Type B pancreatic cell (in vitro differentiated cells): ENCODE data around the gene GHRL. TPM values are rescaled to one million over a fixed set of nuclear protein-coding genes. Genes with fewer than 3 reads are reported as not detected.

Source experiments
- DNase-seq: peaks from one replicate; pipeline ENCODE4 v3.0.0; 2021; ENCODE audit warnings: mixed read lengths; ENCODE audit not compliant: unreplicated experiment; ENCODE audit errors: extremely low spot score
- H3K27ac Mint-ChIP-seq: 2 replicates; pipeline ENCODE4 v1.8.0; 2021; ENCODE audit warnings: mild to moderate bottlenecking, mixed read lengths
- H3K27me3 Mint-ChIP-seq: 2 replicates; pipeline ENCODE4 v1.8.0; 2021; ENCODE audit warnings: mixed read lengths
- H3K36me3 Mint-ChIP-seq: 2 replicates; pipeline ENCODE4 v1.8.0; 2021; ENCODE audit warnings: mixed read lengths
- H3K4me1 Mint-ChIP-seq: one replicate; pipeline ENCODE4 v1.8.0; 2021; ENCODE audit warnings: mixed read lengths; ENCODE audit not compliant: unreplicated experiment
- H3K4me3 Mint-ChIP-seq: 2 replicates; pipeline ENCODE4 v1.8.0; 2021; ENCODE audit warnings: mild to moderate bottlenecking, mixed read lengths
- H3K9me3 Mint-ChIP-seq: 2 replicates; pipeline ENCODE4 v1.8.0; 2021; ENCODE audit warnings: mixed read lengths
- long read RNA-seq: library from polyadenylated mRNA; unstranded; transcript quantifications from one replicate; pipeline ENCODE4 v2.0.0, GENCODE V29; 2020
- total RNA-seq: library from RNA; stranded (reverse); gene quantifications from 2 replicates; pipeline ENCODE4 v1.2.1, GENCODE V29; 2021; ENCODE audit warnings: low replicate concordance
- TF ChIP-seq, protein P1 (sequence below): fragments of 200-600 bp; sonication (generic); conservative IDR thresholded peaks from 2 replicates; pipeline ENCODE4 v1.5.0; 2021; ENCODE audit warnings: antibody characterized with exemption, mild to moderate bottlenecking

The GHRL gene, protein sequence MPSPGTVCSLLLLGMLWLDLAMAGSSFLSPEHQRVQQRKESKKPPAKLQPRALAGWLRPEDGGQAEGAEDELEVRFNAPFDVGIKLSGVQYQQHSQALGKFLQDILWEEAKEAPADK
- total RNA-seq, result 14.3 and 29.6 TPM in 2 replicates
- long read RNA-seq, partial matches to known transcripts, result 1 of 1 reads
- long read RNA-seq, other reads (novel, unspliced or antisense), result 0 of 1 reads

DNA sequence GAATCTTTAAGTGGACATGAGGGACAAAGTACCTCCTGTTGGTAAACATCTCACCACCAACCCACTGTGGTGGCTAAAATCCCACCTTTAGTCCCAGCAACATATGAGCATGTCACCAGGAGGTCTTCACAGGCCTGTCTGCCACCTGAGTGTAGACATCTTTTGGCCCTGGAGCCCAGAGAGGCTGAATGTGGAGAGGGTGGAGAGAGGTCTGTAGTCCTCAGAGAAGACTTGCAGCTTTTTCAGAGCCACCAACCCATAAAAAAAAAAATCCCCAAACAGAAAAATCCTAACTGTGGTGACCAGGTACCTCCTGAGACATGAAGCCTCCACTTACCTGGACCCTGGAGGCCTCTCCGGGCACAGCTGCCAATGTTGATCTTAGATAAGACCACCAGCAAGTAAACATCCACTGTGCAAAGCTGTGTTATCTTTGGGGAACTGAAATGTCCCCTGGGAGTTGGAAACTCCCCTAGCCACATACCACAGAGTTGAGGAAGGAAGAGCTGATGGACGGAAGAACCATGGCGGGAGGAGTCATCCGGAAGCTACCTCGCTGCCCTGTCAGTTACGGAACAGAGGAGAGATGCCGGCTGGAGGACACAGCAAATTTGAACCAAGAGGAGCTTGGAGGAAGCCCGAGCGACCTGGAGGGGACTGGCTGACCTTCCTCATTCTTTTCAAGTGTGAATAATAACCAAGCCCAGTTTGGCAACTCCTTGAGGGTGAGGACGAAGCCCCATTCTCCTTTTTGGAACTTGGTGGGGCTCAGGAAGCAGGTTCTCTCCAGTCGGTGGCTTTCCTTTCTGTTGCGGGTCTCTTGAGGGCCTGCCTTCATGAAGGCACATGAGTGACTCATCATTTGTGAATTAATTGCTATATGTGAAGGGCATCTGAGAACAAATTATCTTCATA, at the start of gene GHRL:
TSS of gene GHRL (minus strand) at position 443 of the 915 bp plus-strand sequence. CDS start 2,767 bp downstream, outside the sequence.
- no peaks in the 10 kb centered on the region for H3K4me1 Mint-ChIP-seq
- H3K9me3 Mint-ChIP-seq, result no peaks in the 10 kb centered on the region
- TF ChIP-seq, protein P1, sequence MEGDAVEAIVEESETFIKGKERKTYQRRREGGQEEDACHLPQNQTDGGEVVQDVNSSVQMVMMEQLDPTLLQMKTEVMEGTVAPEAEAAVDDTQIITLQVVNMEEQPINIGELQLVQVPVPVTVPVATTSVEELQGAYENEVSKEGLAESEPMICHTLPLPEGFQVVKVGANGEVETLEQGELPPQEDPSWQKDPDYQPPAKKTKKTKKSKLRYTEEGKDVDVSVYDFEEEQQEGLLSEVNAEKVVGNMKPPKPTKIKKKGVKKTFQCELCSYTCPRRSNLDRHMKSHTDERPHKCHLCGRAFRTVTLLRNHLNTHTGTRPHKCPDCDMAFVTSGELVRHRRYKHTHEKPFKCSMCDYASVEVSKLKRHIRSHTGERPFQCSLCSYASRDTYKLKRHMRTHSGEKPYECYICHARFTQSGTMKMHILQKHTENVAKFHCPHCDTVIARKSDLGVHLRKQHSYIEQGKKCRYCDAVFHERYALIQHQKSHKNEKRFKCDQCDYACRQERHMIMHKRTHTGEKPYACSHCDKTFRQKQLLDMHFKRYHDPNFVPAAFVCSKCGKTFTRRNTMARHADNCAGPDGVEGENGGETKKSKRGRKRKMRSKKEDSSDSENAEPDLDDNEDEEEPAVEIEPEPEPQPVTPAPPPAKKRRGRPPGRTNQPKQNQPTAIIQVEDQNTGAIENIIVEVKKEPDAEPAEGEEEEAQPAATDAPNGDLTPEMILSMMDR, result no peak
- no peak within 1 kb of the TSS for H3K4me3 Mint-ChIP-seq
- peak within 1 kb of the TSS; percentile 29 for H3K27ac Mint-ChIP-seq
- H3K36me3 Mint-ChIP-seq, result peaks cover 13% of the 10 kb centered on the region
- H3K27me3 Mint-ChIP-seq, result no peaks in the 10 kb centered on the region
- no peak for DNase-seq

DNA sequence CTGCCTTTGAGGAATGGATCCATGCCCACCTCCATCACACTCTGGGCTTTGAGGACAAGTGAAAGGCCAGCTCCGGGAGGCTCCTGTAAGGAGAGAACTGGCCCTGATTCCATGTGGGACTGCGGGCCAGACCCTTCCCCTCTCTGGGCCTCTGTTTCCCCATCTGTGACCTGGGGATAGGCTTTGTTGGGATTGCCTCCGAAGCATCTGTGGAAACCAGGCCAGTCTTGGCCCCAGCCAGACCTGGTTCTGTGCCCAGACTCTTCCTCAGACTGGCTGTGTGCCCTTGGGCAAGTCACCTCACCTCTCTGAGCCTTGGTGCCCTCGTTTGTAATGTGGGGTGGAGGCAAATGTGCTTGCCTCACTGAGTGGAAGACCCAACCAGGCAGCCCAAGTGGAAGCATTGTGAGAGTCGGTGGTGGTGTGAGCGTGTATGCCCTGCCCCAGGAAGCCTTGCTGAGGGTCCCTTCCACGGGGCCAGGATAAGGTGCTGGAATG, 49.2 kb upstream of the GHRL start:
- DNase-seq, result no peak
- Mint-ChIP-seq H3K4me1 (no peaks in the 10 kb centered on the region), H3K27ac (no peak overlapping the region), H3K9me3 (no peaks in the 10 kb centered on the region), H3K4me3 (no peak overlapping the region), H3K36me3 (no peaks in the 10 kb centered on the region), H3K27me3 (peaks cover 27% of the 10 kb centered on the region)
- TF ChIP-seq, protein P1, result no peak

DNA sequence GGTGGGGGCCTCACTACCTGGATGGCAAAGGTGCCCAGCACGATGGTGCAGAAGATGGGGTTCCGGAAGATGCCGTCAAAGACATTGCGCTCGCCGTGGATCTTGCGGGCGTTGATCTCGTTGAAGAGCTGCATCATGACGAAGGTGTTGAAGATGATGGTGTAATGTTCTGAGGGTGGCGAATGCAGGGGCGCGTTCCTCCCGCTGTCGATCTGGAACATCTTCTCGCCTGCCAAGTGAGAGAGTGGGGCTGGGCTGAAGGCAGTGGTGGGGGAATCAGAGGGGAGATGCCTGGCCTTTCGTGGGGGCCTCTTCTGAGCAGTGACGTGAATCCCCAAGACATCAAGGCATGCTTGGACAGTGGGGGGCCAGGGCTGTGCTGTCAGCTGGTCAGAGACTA, 47.7 kb upstream of the GHRL start:
- no peak overlapping the region for H3K27ac Mint-ChIP-seq
- TF ChIP-seq, protein P1, result no peak
- H3K36me3 Mint-ChIP-seq, result no peaks in the 10 kb centered on the region
- no peaks in the 10 kb centered on the region for H3K9me3 Mint-ChIP-seq
- DNase-seq, result no peak
- no peak overlapping the region for H3K4me3 Mint-ChIP-seq
- H3K27me3 Mint-ChIP-seq, result peaks cover 25% of the 10 kb centered on the region
- no peaks in the 10 kb centered on the region for H3K4me1 Mint-ChIP-seq

DNA sequence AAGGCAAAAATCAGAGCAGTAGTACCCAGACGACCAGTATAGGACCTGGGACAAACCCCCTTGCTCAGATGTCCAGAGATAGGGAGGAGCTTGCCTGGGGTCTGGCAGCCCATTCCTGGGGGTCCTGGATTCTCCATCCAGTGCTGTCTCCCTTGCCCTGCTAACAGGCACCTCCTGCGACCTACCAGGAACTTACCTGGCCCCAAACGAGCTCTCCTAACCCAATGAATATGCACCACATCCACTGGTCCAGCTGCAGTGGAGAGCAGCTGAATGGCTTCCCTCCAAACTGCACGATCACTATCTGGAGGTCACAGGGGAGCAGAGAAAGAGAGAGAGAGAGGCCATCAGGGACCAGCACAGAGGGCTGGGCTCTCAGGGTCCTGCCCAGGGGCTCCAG, 47.3 kb upstream of the GHRL start:
- no peak overlapping the region for H3K27ac Mint-ChIP-seq
- TF ChIP-seq, protein P1, result no peak
- no peaks in the 10 kb centered on the region for H3K36me3 Mint-ChIP-seq

DNA sequence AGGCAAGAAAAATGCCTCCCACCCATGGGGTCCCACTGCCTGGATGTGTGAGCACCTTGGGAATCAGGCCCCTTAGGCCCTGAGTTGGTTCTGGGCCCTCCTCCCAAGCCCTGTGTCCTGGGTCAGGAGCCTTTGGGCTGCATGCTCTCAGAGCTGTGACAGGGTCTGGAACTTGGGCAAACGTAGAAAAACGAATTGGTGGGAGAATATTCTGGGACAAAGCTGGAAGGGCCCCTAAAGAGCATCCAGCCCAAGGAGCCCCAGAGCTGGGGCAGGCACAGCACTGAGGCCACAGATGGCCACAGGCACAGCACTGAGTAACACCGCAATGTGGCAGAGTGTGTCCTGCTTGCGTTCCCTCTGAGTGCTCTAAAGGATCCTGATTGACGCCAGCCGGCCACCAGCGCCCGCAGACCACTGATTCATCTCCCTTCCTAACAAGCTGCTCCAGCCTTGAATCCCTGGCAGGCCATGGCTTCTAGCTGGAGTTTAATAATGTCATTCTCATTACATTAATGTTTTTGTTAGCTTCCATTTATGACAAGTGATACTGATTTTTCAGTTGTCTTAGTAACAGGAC, 46.7 kb upstream of the GHRL start:
- no peak for DNase-seq
- Mint-ChIP-seq H3K4me1 (no peaks in the 10 kb centered on the region), H3K36me3 (no peaks in the 10 kb centered on the region), H3K4me3 (no peak overlapping the region), H3K27ac (no peak overlapping the region), H3K9me3 (no peaks in the 10 kb centered on the region), H3K27me3 (peaks cover 31% of the 10 kb centered on the region)
- TF ChIP-seq, protein P1, result no peak

More for the DNA sequence above, 47.3 kb upstream of the GHRL start:
- H3K4me1 Mint-ChIP-seq, result no peaks in the 10 kb centered on the region
- H3K27me3 Mint-ChIP-seq, result peaks cover 26% of the 10 kb centered on the region
- H3K9me3 Mint-ChIP-seq, result no peaks in the 10 kb centered on the region
- no peak for DNase-seq
- H3K4me3 Mint-ChIP-seq, result no peak overlapping the region
